ENCODE results near the gene CDH12.

DNA sequence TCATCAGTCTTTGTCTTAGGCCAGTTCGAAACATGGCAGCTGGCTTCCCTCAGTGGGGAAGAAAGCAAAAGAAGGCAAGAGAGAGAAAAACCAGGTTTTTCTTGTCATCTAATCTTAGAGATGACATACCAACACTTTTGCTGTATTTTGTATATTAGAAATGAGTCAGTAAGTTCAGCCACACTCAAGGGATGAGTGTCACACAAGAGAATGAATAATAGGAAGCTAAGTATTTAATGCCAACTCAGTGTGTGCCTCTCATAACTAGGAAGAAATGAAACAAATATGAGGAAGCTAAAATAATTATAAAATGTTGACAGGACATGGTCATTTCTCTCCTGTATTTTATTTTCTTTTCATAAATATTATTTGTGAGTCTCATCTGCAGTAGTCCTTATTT is 65.3 kb downstream of the CDH12 start:
- TF ChIP-seq, protein P1, sequence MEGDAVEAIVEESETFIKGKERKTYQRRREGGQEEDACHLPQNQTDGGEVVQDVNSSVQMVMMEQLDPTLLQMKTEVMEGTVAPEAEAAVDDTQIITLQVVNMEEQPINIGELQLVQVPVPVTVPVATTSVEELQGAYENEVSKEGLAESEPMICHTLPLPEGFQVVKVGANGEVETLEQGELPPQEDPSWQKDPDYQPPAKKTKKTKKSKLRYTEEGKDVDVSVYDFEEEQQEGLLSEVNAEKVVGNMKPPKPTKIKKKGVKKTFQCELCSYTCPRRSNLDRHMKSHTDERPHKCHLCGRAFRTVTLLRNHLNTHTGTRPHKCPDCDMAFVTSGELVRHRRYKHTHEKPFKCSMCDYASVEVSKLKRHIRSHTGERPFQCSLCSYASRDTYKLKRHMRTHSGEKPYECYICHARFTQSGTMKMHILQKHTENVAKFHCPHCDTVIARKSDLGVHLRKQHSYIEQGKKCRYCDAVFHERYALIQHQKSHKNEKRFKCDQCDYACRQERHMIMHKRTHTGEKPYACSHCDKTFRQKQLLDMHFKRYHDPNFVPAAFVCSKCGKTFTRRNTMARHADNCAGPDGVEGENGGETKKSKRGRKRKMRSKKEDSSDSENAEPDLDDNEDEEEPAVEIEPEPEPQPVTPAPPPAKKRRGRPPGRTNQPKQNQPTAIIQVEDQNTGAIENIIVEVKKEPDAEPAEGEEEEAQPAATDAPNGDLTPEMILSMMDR (IDR thresholded peaks at IDR 0.05; ENCODE audit: insufficient read depth, low read length, poor library complexity, severe bottlenecking): no peak
- no peak for TF ChIP-seq EZH2phosphoT487 (conservative IDR thresholded peaks at IDR 0.05; ENCODE audit: low read length)
